Osteocyte (in vitro differentiated cells): ENCODE results near the gene TMIE. TPM values are rescaled to one million over a fixed set of nuclear protein-coding genes. Genes with fewer than 3 reads are reported as not detected.

Source experiments
- DNase-seq: peaks from one replicate; pipeline ENCODE4 v3.0.0; 2021; ENCODE audit warnings: mixed read lengths; ENCODE audit not compliant: unreplicated experiment; ENCODE audit errors: extremely low spot score
- H3K27ac Mint-ChIP-seq: one replicate; pipeline ENCODE4 v1.8.0; 2021; ENCODE audit warnings: mild to moderate bottlenecking, mixed read lengths; ENCODE audit not compliant: unreplicated experiment
- H3K27me3 Mint-ChIP-seq: one replicate; pipeline ENCODE4 v1.8.0; 2021; ENCODE audit warnings: mixed read lengths; ENCODE audit not compliant: unreplicated experiment
- H3K36me3 Mint-ChIP-seq: one replicate; pipeline ENCODE4 v1.8.0; 2021; ENCODE audit warnings: mixed read lengths; ENCODE audit not compliant: unreplicated experiment
- H3K4me1 Mint-ChIP-seq: one replicate; pipeline ENCODE4 v1.8.0; 2021; ENCODE audit warnings: mixed read lengths; ENCODE audit not compliant: unreplicated experiment
- H3K4me3 Mint-ChIP-seq: one replicate; pipeline ENCODE4 v1.8.0; 2021; ENCODE audit warnings: mild to moderate bottlenecking, moderate library complexity, mixed read lengths; ENCODE audit not compliant: unreplicated experiment
- H3K9me3 Mint-ChIP-seq: one replicate; pipeline ENCODE4 v1.8.0; 2021; ENCODE audit warnings: mixed read lengths; ENCODE audit not compliant: unreplicated experiment
- total RNA-seq: library from RNA; stranded (reverse); gene quantifications from 2 replicates; pipeline ENCODE4 v1.2.1, GENCODE V29; 2021
- TF ChIP-seq, protein P1 (sequence below): fragments of 200-600 bp; sonication (generic); IDR thresholded peaks from 2 replicates; pipeline ENCODE4 v1.5.0; 2021; ENCODE audit warnings: antibody characterized with exemption, mild to moderate bottlenecking, moderate library complexity

The TMIE gene
- total RNA-seq, 1 donor from 2014 or later, result not detected

DNA sequence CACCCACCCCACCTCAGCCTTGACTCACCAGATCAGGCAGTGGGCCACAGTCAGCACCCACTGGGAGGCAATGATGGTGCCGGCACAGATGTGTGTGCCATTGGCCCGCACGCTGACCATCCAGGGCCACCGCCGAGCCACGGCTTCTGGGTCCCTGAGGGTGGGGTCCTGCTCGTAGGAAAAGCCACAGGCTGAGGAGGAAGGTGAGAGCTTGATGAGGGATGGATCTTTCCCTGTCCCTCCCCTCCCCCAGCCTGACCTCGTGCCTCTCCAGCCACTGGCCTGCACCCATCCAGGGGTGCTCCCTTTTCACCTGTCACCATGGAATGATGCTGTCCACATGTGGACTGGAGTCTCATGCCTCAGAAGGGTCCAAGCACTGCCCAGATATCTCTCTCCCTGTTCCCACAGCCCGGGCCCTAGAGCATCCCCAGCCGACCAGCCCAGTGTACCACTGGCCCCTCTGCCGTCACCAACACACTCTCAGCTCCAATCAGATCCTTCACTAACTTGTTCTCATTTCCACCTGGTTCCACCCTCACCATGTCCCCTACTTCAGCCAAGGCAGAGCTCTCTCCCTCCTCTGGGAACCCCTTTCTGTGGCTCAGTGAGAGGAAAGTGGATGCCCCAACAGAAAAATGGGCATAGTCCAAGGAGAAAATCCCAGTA, 14.4 kb downstream of the TMIE start:
- Mint-ChIP-seq H3K27ac (no peak overlapping the region), H3K4me1 (no peaks in the 10 kb centered on the region), H3K9me3 (no peaks in the 10 kb centered on the region), H3K36me3 (no peaks in the 10 kb centered on the region), H3K4me3 (no peak overlapping the region), H3K27me3 (peaks cover 27% of the 10 kb centered on the region)
- peak; percentile 72 for DNase-seq
- TF ChIP-seq, protein P1, sequence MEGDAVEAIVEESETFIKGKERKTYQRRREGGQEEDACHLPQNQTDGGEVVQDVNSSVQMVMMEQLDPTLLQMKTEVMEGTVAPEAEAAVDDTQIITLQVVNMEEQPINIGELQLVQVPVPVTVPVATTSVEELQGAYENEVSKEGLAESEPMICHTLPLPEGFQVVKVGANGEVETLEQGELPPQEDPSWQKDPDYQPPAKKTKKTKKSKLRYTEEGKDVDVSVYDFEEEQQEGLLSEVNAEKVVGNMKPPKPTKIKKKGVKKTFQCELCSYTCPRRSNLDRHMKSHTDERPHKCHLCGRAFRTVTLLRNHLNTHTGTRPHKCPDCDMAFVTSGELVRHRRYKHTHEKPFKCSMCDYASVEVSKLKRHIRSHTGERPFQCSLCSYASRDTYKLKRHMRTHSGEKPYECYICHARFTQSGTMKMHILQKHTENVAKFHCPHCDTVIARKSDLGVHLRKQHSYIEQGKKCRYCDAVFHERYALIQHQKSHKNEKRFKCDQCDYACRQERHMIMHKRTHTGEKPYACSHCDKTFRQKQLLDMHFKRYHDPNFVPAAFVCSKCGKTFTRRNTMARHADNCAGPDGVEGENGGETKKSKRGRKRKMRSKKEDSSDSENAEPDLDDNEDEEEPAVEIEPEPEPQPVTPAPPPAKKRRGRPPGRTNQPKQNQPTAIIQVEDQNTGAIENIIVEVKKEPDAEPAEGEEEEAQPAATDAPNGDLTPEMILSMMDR, result no peak

DNA sequence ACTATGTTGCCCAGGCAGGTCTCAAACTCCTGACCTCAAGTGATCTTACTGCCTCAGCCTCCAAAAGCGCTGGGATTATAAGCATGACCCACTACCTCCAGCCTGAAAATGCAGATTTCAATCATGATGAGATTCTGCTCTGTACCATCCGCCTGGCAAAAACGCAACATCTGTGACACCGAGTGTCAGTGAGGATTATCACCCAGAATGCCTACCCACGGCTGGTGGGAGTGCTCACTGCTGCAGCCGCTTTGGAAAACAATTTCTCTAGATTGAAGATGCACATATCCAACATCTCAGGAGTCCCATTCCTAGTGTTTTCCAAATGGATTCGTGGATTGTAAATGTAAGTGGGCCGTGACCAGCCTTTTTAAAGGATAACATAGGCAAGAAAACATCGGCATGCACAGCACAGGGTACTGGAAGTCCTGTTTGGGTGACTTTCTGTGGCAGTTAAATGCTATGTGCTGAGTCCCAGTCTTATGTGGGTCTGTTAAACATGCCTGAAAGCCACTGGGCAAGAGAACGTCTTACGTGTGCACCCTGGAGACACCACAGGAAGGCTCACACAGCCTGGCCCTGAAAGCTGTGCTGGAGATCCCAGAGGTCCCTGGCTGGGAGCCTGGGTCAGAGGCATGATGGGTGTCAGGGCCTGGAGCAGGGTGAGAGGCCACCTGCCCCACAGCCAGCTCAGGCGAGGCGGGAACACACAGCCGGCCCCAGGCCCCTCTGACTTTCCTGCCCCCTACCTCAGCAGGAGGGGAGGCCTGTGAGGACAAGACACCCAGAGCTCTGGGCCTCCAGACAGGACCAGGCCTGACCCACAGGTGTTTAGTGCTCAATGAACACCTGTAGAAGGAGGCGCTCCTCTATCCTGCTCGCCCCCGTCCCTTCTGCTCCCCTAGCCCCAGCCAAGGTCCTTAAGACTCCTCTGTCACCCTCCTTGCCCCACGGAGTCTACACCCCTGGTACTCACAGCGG, 15.6 kb downstream of the TMIE start:
- Mint-ChIP-seq H3K27ac (no peak overlapping the region), H3K36me3 (no peaks in the 10 kb centered on the region), H3K9me3 (peaks cover 5% of the 10 kb centered on the region), H3K4me3 (no peak overlapping the region), H3K27me3 (peaks cover 32% of the 10 kb centered on the region), H3K4me1 (no peaks in the 10 kb centered on the region)
- peak; percentile 69 for DNase-seq
- TF ChIP-seq, protein P1, result no peak

DNA sequence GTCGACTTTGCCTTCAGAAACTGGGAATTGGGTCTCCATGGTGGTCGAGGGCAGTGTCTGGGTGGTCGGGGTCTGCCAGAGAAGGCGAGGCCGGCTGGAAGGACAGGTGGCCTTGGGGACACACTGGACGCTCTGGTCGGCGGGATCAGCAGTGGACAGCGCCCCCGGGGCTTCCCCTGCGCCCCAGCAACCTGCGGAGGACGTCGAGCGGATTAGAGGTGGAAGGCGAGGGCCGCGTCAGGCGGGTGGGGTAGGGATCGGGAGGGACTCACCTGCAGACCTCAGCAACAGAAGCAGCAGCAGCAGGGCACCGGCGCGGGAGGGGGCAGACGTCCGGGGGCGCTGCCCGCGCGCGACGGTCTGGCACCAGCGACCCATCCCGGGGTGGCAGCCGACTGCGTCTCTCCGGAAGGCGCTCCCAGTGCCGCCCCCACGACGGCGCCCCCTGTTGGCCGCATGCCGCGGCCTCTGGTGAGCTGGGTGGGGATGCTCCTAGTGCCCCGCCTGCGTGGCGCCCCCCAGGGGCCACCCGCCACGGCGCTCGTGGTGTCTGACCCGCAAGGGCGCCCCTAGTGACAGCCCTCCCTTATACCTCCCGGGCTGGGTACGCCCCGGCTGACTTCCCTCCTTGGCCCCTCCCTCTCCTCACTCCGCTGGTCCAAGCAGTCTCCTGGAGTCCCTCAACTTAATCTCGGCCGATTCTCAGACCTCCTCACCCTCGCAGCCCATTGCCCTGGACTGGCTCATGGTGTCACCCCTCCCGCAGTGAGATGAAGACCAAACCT, 16.4 kb downstream of the TMIE start, which contains the start of gene PRSS50:
PRSS50 (minus strand) TSS at position 423 of the 785 bp plus-strand sequence; CDS start at position 378, 45 bp downstream.
- TF ChIP-seq, protein P1, result no peak
- no peaks in the 10 kb centered on the region for H3K36me3 Mint-ChIP-seq
- no peak within 1 kb of the TSS for H3K4me3 Mint-ChIP-seq
- peaks cover 5% of the 10 kb centered on the region for H3K9me3 Mint-ChIP-seq
- DNase-seq, result peak; percentile 85
- no peak within 1 kb of the TSS for H3K27ac Mint-ChIP-seq
- no peaks in the 10 kb centered on the region for H3K4me1 Mint-ChIP-seq
- H3K27me3 Mint-ChIP-seq, result peaks cover 33% of the 10 kb centered on the region

DNA sequence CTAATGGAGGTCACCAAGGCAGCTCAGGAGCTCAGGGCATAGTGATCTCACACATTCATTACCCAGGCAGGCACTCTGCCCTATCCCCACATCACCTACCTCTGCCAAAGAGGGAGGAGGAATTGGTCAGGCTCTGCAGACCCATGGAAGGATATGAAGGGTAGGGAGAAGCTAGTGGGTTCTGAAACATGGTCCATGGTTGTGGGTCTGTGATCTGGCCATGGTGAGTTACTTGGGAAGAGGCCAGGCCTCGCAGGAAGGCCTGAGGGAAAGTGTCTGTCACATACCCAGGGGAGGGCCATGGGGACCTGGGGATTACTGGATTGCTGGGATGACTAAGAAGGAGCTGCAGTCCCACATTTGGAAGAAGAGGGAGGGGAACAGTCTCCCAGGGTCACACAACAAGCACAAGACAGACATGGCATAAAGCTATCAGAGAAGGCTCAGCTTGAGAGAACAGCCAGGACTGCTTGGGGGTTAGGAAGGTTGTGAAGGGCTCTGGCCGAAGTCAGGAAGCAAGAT, 17.9 kb downstream of the TMIE start:
- H3K27ac Mint-ChIP-seq, result no peak overlapping the region

More for the DNA sequence above, 17.9 kb downstream of the TMIE start:
- no peak for DNase-seq
- no peaks in the 10 kb centered on the region for H3K4me1 Mint-ChIP-seq
- H3K36me3 Mint-ChIP-seq, result no peaks in the 10 kb centered on the region
- H3K9me3 Mint-ChIP-seq, result peaks cover 5% of the 10 kb centered on the region
- TF ChIP-seq, protein P1, result no peak
- no peak overlapping the region for H3K4me3 Mint-ChIP-seq
- peaks cover 33% of the 10 kb centered on the region for H3K27me3 Mint-ChIP-seq
